ENCODE results near the gene BAIAP2.

BAIAP2 gene

DNA sequence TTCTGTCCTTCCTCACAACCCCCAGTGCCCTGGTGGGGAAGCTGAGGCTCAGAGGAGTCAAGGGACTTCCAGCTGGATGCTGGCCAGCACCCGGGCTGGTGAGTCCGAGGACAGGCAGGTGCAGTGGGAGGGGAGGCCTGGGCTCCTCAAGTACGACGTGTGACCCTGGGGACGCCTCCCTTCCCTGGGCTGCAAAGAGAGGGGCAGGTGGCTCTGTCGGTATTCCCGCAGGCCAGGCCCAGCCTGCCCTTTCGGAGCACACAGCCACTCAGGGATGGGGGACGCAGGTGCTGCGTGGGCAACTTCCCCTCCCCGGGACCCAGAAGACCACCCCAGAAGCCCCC lies 97.2 kb downstream of the BAIAP2 start:
- peaks cover 14 to 26% of the 10 kb centered on the region in 2 donors for H3K4me1 ChIP-seq (ENCODE audit: control insufficient read depth in 1 of 2, insufficient read depth in 2 of 2, low read length in 2 of 2)
- no peaks in the 10 kb centered on the region for H3K9me3 ChIP-seq (ENCODE audit: control insufficient read depth in 1 of 2, low read length in 2 of 2)
- H3K4me3 ChIP-seq (ENCODE audit: low read depth in 1 of 2, low read length in 2 of 2), result peak overlapping the region; percentile 54 to 78
- H3K27ac ChIP-seq (ENCODE audit: low read depth, low read length), result peak overlapping the region; percentile 77
- peak overlapping the region; percentile 49 to 98 for H3K9ac ChIP-seq (ENCODE audit: low read depth in 1 of 2, low read length in 2 of 2)
- H3K27me3 ChIP-seq (ENCODE audit: control insufficient read depth in 1 of 2, insufficient read depth in 2 of 2, low read length in 2 of 2), result no peaks in the 10 kb centered on the region
- H3K36me3 ChIP-seq (ENCODE audit: control insufficient read depth in 1 of 2, insufficient read depth in 2 of 2, low read length in 2 of 2), result no peaks in the 10 kb centered on the region

DNA sequence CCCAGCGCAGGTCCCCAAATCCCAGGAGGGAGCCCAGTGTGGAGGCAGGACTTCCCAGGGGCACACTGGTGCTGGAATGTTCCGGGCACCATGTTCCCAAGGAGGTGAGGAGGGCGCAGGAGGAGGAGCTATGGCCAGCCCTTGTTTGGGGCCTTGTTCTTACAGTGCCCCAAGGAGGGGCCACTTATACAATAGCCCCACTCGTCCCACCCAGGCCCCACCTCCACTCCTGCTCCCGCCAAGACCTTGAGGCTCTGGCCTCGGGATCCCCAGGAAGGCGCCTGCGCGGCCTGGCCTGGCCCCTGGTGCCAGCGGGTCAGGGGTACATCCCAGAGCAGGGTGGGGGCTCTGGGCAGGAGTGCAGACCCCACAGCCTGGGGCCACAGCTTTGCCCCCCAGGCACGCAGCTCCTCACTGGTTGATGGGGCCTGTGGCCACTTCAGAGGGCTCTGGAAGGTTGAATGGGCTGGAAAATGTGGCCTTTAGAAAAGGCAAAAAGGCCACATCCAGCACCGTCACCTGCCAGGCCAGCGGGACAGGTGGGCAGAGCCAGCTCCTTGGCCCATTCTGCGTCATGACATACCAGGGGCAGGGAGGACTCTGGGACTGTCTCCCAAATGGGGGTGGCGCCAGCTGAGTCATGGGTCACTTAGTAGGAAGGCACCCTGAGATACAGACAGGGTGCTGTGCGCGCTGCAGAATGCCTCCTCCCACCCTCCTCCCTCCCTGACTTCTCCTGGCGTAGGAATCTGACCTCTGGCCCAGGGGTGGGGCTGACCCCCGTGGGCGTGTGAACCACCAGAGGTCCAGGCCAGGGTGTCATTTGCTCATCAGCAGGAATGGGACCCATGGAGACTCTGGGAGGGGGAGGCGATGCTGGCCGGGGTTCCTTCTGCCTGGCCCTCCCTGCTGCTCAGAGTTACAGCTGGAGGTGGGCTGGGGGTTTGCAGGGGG lies 98.1 kb downstream of the BAIAP2 start:
- no peaks in the 10 kb centered on the region for H3K27me3 ChIP-seq (ENCODE audit: control insufficient read depth in 1 of 2, insufficient read depth in 2 of 2, low read length in 2 of 2)
- H3K9ac ChIP-seq (ENCODE audit: low read depth in 1 of 2, low read length in 2 of 2), result peak overlapping the region; percentile 49 to 98
- peak overlapping the region; percentile 54 to 78 for H3K4me3 ChIP-seq (ENCODE audit: low read depth in 1 of 2, low read length in 2 of 2)
- H3K27ac ChIP-seq (ENCODE audit: low read depth, low read length), result peak overlapping the region; percentile 77
- peaks cover 14 to 26% of the 10 kb centered on the region in 2 donors for H3K4me1 ChIP-seq (ENCODE audit: control insufficient read depth in 1 of 2, insufficient read depth in 2 of 2, low read length in 2 of 2)
- no peaks in the 10 kb centered on the region for H3K9me3 ChIP-seq (ENCODE audit: control insufficient read depth in 1 of 2, low read length in 2 of 2)
- no peaks in the 10 kb centered on the region for H3K36me3 ChIP-seq (ENCODE audit: control insufficient read depth in 1 of 2, insufficient read depth in 2 of 2, low read length in 2 of 2)

DNA sequence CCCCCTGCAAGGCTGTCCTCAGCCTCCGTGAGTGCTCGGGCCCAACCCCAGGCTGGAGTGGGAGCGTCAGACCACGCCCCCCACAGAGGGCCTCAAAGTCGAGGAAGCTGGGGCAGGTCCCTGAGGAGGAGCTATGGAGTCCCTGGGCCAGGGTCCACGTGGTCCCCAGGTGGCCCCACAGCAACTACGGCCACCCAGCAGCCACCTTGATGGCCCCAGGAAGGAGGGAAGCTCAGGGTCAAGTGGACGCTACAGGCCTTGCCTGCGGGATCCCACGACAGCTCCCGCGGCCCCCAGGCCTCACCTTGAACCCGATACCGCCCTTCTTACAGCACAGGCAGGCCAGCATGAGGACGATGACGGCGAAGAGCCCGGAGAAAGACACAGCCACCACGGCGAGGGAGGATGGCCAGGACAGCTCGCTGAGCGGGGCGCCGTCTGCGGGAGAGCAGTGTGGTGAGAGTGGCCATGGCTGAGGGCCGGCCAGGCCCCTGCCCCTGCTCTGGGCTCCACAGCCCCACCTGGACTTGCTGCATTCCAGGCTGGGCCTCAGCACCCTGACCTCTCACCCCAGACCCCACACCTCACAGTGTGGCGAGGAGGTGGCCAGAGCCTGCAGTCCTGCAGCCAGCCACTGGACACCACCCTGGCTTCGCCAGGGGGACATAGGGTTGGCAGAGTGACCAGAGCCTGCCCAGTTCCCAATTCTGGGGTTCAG lies 99.3 kb downstream of the BAIAP2 start:
- Histone ChIP-seq H3K27ac (ENCODE audit: low read depth, low read length) (no peak overlapping the region), H3K9me3 (ENCODE audit: control insufficient read depth in 1 of 2, low read length in 2 of 2) (no peaks in the 10 kb centered on the region), H3K4me1 (ENCODE audit: control insufficient read depth in 1 of 2, insufficient read depth in 2 of 2, low read length in 2 of 2) (peaks cover 14 to 26% of the 10 kb centered on the region in 2 donors), H3K9ac (ENCODE audit: low read depth in 1 of 2, low read length in 2 of 2) (no peak overlapping the region), H3K27me3 (ENCODE audit: control insufficient read depth in 1 of 2, insufficient read depth in 2 of 2, low read length in 2 of 2) (no peaks in the 10 kb centered on the region), H3K4me3 (ENCODE audit: low read depth in 1 of 2, low read length in 2 of 2) (no peak overlapping the region), H3K36me3 (ENCODE audit: control insufficient read depth in 1 of 2, insufficient read depth in 2 of 2, low read length in 2 of 2) (no peaks in the 10 kb centered on the region)

DNA sequence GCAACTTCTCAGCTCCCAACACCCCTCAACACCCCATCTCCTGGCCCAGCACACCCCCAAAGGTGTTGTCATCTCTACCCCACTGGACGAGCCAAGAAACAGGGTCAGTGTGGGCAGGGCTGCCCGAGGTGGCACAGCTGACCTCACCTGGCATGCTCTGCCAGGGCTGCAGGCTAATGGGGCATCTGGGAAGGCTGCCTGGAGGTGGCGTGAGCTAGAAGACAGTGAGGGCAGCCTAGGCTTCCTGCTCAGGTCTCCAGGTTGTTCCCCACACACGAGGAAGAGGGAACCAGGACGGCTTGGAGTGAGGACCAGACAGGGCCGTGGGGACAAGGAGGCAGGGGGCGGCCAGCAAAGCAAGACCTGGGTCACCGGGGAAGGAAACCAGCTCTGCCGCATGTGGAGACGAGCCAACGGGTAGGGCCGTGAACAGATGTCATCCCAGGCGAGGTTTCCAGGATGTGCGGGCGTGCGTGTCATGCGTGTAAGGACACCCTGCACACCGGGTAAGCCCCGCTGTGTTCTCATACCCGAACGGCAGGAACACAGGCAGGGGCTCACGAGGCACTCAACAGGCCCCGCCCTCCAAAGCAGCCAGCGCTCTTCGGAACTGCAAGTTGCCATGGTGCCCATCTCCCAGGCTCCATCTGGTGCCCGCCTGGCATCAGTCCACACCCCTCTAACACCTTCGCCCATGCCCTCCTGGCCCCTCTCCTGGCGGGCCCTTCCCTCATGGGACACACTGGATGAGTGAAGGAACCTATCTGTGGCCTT lies 100.7 kb downstream of the BAIAP2 start:
- no peaks in the 10 kb centered on the region for H3K9me3 ChIP-seq (ENCODE audit: control insufficient read depth in 1 of 2, low read length in 2 of 2)
- no peaks in the 10 kb centered on the region for H3K36me3 ChIP-seq (ENCODE audit: control insufficient read depth in 1 of 2, insufficient read depth in 2 of 2, low read length in 2 of 2)
- H3K9ac ChIP-seq (ENCODE audit: low read depth in 1 of 2, low read length in 2 of 2), result no peak overlapping the region
- H3K4me1 ChIP-seq (ENCODE audit: control insufficient read depth in 1 of 2, insufficient read depth in 2 of 2, low read length in 2 of 2), result peaks cover 14 to 26% of the 10 kb centered on the region in 2 donors
- H3K4me3 ChIP-seq (ENCODE audit: low read depth in 1 of 2, low read length in 2 of 2), result no peak overlapping the region
- no peaks in the 10 kb centered on the region for H3K27me3 ChIP-seq (ENCODE audit: control insufficient read depth in 1 of 2, insufficient read depth in 2 of 2, low read length in 2 of 2)
- H3K27ac ChIP-seq (ENCODE audit: low read depth, low read length), result no peak overlapping the region

DNA sequence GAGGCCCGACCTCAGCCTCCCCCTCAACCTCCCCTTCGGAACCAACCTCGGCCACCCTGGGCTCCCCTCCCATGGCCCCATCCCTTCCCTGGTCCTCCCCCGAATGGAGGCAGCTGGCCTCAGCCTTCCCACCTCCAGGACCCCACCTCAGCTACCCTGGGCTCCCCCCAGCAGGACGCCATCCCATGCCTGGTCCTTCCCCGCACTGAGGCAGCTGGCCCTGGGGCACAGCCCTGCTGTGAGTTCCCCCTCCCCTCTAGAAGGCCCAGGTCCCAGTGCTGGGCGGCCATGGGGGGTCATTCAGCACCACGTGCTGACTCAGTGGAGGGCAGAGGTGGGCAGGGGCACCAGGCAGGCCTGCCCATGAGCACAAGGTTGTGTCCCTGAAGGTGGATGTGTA lies 101.4 kb downstream of the BAIAP2 start:
- Histone ChIP-seq H3K4me3 (ENCODE audit: low read depth in 1 of 2, low read length in 2 of 2) (no peak overlapping the region), H3K9ac (ENCODE audit: low read depth in 1 of 2, low read length in 2 of 2) (no peak overlapping the region), H3K9me3 (ENCODE audit: control insufficient read depth in 1 of 2, low read length in 2 of 2) (no peaks in the 10 kb centered on the region), H3K27me3 (ENCODE audit: control insufficient read depth in 1 of 2, insufficient read depth in 2 of 2, low read length in 2 of 2) (no peaks in the 10 kb centered on the region), H3K27ac (ENCODE audit: low read depth, low read length) (no peak overlapping the region), H3K4me1 (ENCODE audit: control insufficient read depth in 1 of 2, insufficient read depth in 2 of 2, low read length in 2 of 2) (peaks cover 14 to 21% of the 10 kb centered on the region in 2 donors), H3K36me3 (ENCODE audit: control insufficient read depth in 1 of 2, insufficient read depth in 2 of 2, low read length in 2 of 2) (no peaks in the 10 kb centered on the region)

DNA sequence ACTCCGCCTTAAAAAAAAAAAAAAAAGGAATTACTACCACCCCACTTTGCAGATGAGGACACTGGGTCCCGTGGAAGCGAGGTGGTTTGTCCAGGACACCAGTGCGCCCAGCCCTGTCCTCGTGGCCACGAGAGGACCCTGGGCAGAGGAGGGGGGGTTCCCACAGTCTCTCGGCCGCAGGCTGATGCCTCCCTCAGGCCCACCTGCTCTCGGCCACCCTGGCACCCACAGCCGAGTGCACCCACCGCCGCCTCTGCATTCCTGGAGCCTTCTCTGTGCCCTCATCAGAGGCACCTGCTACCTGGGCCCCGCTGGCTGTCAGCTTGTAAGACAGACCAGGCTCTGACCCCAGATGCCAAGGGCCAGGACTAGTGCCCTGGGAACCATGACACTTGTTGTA lies 102.3 kb downstream of the BAIAP2 start:
- H3K27me3 ChIP-seq (ENCODE audit: control insufficient read depth in 1 of 2, insufficient read depth in 2 of 2, low read length in 2 of 2), result no peaks in the 10 kb centered on the region
- H3K27ac ChIP-seq (ENCODE audit: low read depth, low read length), result no peak overlapping the region
- no peak overlapping the region for H3K9ac ChIP-seq (ENCODE audit: low read depth in 1 of 2, low read length in 2 of 2)
- no peak overlapping the region for H3K4me3 ChIP-seq (ENCODE audit: low read depth in 1 of 2, low read length in 2 of 2)
- H3K36me3 ChIP-seq (ENCODE audit: control insufficient read depth in 1 of 2, insufficient read depth in 2 of 2, low read length in 2 of 2), result no peaks in the 10 kb centered on the region
- H3K4me1 ChIP-seq (ENCODE audit: control insufficient read depth in 1 of 2, insufficient read depth in 2 of 2, low read length in 2 of 2), result peaks cover 14 to 18% of the 10 kb centered on the region in 2 donors
- H3K9me3 ChIP-seq (ENCODE audit: control insufficient read depth in 1 of 2, low read length in 2 of 2), result no peaks in the 10 kb centered on the region

DNA sequence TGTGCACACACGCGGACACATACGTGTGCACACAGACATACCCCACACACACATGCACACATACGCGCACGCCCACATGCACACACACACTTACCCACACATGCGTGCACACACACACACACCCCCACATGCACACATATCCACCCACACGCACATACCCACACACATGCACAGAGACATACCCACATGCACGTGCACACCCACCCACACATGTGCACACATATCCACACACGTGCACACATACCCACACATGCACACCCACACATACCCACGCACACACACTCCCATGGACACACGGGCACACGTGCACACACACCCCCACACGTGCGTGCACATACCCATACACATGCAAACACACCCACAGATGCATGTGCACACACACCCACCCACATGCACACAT lies 103.1 kb downstream of the BAIAP2 start:
- Histone ChIP-seq H3K4me1 (ENCODE audit: control insufficient read depth in 1 of 2, insufficient read depth in 2 of 2, low read length in 2 of 2) (peaks cover 10 to 14% of the 10 kb centered on the region in 2 donors), H3K9ac (ENCODE audit: low read depth in 1 of 2, low read length in 2 of 2) (no peak overlapping the region), H3K27me3 (ENCODE audit: control insufficient read depth in 1 of 2, insufficient read depth in 2 of 2, low read length in 2 of 2) (no peaks in the 10 kb centered on the region), H3K36me3 (ENCODE audit: control insufficient read depth in 1 of 2, insufficient read depth in 2 of 2, low read length in 2 of 2) (no peaks in the 10 kb centered on the region), H3K9me3 (ENCODE audit: control insufficient read depth in 1 of 2, low read length in 2 of 2) (no peaks in the 10 kb centered on the region), H3K27ac (ENCODE audit: low read depth, low read length) (no peak overlapping the region), H3K4me3 (ENCODE audit: low read depth in 1 of 2, low read length in 2 of 2) (no peak overlapping the region)

DNA sequence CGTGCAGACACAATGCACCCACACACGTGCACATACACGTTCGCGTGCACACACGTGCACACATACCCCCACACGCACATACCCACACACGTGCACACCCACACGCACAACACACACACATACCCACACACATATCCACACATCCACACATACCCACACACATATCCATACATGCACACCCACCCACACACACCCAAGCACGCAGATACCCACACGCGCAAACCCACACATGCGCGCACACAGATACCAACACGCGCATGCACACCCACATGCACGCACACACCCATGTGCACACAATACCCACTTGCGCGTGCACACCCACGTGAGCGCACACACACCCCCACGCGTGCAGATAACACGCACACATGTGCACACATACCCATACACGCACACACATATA lies 103.5 kb downstream of the BAIAP2 start:
- H3K4me3 ChIP-seq (ENCODE audit: low read depth in 1 of 2, low read length in 2 of 2), result no peak overlapping the region
- H3K27ac ChIP-seq (ENCODE audit: low read depth, low read length), result no peak overlapping the region
- H3K9me3 ChIP-seq (ENCODE audit: control insufficient read depth in 1 of 2, low read length in 2 of 2), result no peaks in the 10 kb centered on the region
- no peak overlapping the region for H3K9ac ChIP-seq (ENCODE audit: low read depth in 1 of 2, low read length in 2 of 2)
- H3K4me1 ChIP-seq (ENCODE audit: control insufficient read depth in 1 of 2, insufficient read depth in 2 of 2, low read length in 2 of 2), result peaks cover 6 to 10% of the 10 kb centered on the region in 2 donors
- H3K27me3 ChIP-seq (ENCODE audit: control insufficient read depth in 1 of 2, insufficient read depth in 2 of 2, low read length in 2 of 2), result no peaks in the 10 kb centered on the region
- no peaks in the 10 kb centered on the region for H3K36me3 ChIP-seq (ENCODE audit: control insufficient read depth in 1 of 2, insufficient read depth in 2 of 2, low read length in 2 of 2)

DNA sequence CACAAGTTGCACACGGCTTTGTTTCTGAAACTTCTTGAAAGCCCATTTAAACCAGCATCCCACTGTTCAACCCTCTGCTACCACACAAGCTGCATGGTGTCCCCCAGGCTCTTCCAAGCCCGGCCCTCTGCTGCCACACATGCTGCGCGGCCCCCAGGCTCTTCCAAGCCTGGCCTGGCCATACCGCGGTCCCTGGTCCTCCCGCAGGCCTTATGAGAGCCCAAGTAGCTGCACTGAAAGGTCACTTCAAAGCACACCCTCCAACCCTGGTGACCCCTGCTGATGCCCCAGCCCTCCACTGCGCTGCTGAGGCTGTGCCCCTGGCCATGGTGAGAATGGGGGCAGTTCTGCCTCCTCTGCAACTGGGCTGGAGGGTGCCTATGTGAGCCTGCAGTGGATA lies 104.5 kb downstream of the BAIAP2 start:
- Histone ChIP-seq H3K36me3 (ENCODE audit: control insufficient read depth in 1 of 2, insufficient read depth in 2 of 2, low read length in 2 of 2) (no peaks in the 10 kb centered on the region), H3K9me3 (ENCODE audit: control insufficient read depth in 1 of 2, low read length in 2 of 2) (no peaks in the 10 kb centered on the region), H3K4me3 (ENCODE audit: low read depth in 1 of 2, low read length in 2 of 2) (no peak overlapping the region), H3K4me1 (ENCODE audit: control insufficient read depth in 1 of 2, insufficient read depth in 2 of 2, low read length in 2 of 2) (peaks cover 4 to 7% of the 10 kb centered on the region in 2 donors), H3K27me3 (ENCODE audit: control insufficient read depth in 1 of 2, insufficient read depth in 2 of 2, low read length in 2 of 2) (no peaks in the 10 kb centered on the region), H3K27ac (ENCODE audit: low read depth, low read length) (no peak overlapping the region), H3K9ac (ENCODE audit: low read depth in 1 of 2, low read length in 2 of 2) (no peak overlapping the region)

DNA sequence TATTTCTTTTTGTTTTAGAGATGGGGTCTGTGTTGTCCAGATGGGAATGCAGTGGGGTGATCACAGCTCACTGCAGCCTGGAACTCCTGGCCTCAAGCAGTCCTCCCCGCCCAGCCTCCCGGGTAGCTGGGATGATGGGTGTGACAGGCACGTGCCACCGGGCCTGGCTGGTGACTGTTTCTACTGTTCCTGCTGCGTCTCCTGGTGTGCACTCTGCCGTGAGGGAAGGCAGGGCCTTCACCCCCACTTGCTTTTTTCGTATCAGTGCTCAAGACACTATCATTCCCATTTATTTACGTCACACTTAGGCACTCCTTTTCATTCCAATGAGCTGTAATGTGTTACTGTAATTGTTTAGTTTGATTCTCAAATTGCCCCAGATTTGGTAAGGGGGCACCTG lies 105.1 kb downstream of the BAIAP2 start:
- Histone ChIP-seq H3K27me3 (ENCODE audit: control insufficient read depth in 1 of 2, insufficient read depth in 2 of 2, low read length in 2 of 2) (no peaks in the 10 kb centered on the region), H3K36me3 (ENCODE audit: control insufficient read depth in 1 of 2, insufficient read depth in 2 of 2, low read length in 2 of 2) (no peaks in the 10 kb centered on the region), H3K9ac (ENCODE audit: low read depth in 1 of 2, low read length in 2 of 2) (no peak overlapping the region), H3K27ac (ENCODE audit: low read depth, low read length) (no peak overlapping the region), H3K9me3 (ENCODE audit: control insufficient read depth in 1 of 2, low read length in 2 of 2) (no peaks in the 10 kb centered on the region), H3K4me1 (ENCODE audit: control insufficient read depth in 1 of 2, insufficient read depth in 2 of 2, low read length in 2 of 2) (peaks cover 4 to 7% of the 10 kb centered on the region in 2 donors), H3K4me3 (ENCODE audit: low read depth in 1 of 2, low read length in 2 of 2) (no peak overlapping the region)

All from duodenal mucosa (tissue), 2 donors.